ENCODE measurements around the gene KCNH8. TPM values are rescaled to one million over a fixed set of nuclear protein-coding genes. Genes with fewer than 3 reads are reported as not detected.
"Not testable (repeated sequence)": the region's sequence is repeated elsewhere in the genome, so short reads cannot be mapped to it uniquely, and the experiment has no call there.

The KCNH8 gene
- total RNA-seq: 0.05 TPM
- long read RNA-seq: 0 reads

GRCh38 chr3:19147905-19148767, at the start of gene KCNH8:
Gene KCNH8, plus strand, starts transcription at chr3:19148510. Its CDS starts 210 bp downstream, at chr3:19148720.
- ATAC-seq (peak; percentile 41), DNase-seq (peak; percentile 29)
- intact Hi-C loops (cut with micrococcal nuclease): no loop called here

GRCh38 chr3:19102654-19103290, 45.5 kb upstream of the KCNH8 start:
- ATAC-seq; DNase-seq; intact Hi-C loops (cut with micrococcal nuclease): not testable (repeated sequence)

GRCh38 chr3:19103510-19103909, 44.8 kb upstream of the KCNH8 start:
- ATAC-seq: no peak
- no peak for DNase-seq
- intact Hi-C loops (cut with micrococcal nuclease): no loop called here

GRCh38 chr3:19104459-19104858, 43.9 kb upstream of the KCNH8 start:
- no peak for ATAC-seq
- no peak for DNase-seq
- intact Hi-C loops (cut with micrococcal nuclease): no loop called here

- DNase-seq (no peak), ATAC-seq (no peak)
- intact Hi-C loops (cut with micrococcal nuclease): no loop called here
Observed at GRCh38 chr3:19105826-19106225, 42.5 kb upstream of the KCNH8 start.

- DNase-seq (peak; percentile 15), ATAC-seq (no peak)
- intact Hi-C loops (cut with micrococcal nuclease): no loop called here
Observed at GRCh38 chr3:19106307-19106706, 42.0 kb upstream of the KCNH8 start.

GRCh38 chr3:19107719-19108118, 40.6 kb upstream of the KCNH8 start:
- ATAC-seq: no peak
- DNase-seq: no peak
- intact Hi-C loops (cut with micrococcal nuclease): no loop called here

- intact Hi-C loops (cut with micrococcal nuclease): no loop called here
- no peak for DNase-seq
- no peak for ATAC-seq
Observed at GRCh38 chr3:19110335-19110895, 37.9 kb upstream of the KCNH8 start.

GRCh38 chr3:19114461-19114860, 33.8 kb upstream of the KCNH8 start:
- intact Hi-C loops (cut with micrococcal nuclease): no loop called here
- ATAC-seq (no peak), DNase-seq (no peak)

- DNase-seq (no peak), ATAC-seq (no peak)
- intact Hi-C loops (cut with micrococcal nuclease): no loop called here
Observed at GRCh38 chr3:19116239-19116638, 32.1 kb upstream of the KCNH8 start.

- no peak for DNase-seq
- intact Hi-C loops (cut with micrococcal nuclease): no loop called here
- ATAC-seq: no peak
Observed at GRCh38 chr3:19124752-19125151, 23.6 kb upstream of the KCNH8 start.

GRCh38 chr3:19139863-19140262, 8.4 kb upstream of the KCNH8 start:
- intact Hi-C loops (cut with micrococcal nuclease): no loop called here
- ATAC-seq (no peak), DNase-seq (no peak)

- DNase-seq (peak; percentile 67), ATAC-seq (peak; percentile 88)
- intact Hi-C loops (cut with micrococcal nuclease): no loop called here
Observed at GRCh38 chr3:19146685-19147650, 1.3 kb upstream of the KCNH8 start.

- ATAC-seq (no peak), DNase-seq (no peak)
- intact Hi-C loops (cut with micrococcal nuclease): no loop called here
Observed at GRCh38 chr3:19148768-19149091, 420 bp downstream of the KCNH8 start.

GRCh38 chr3:19149368-19149767, 1.1 kb downstream of the KCNH8 start:
- intact Hi-C loops (cut with micrococcal nuclease): no loop called here
- no peak for ATAC-seq
- no peak for DNase-seq

GRCh38 chr3:19151171-19151570, 2.9 kb downstream of the KCNH8 start:
- DNase-seq: no peak
- ATAC-seq: no peak
- intact Hi-C loops (cut with micrococcal nuclease): no loop called here

- ATAC-seq (no peak), DNase-seq (no peak)
- intact Hi-C loops (cut with micrococcal nuclease): no loop called here
Observed at GRCh38 chr3:19154693-19155250, 6.5 kb downstream of the KCNH8 start.

GRCh38 chr3:19155375-19155774, 7.1 kb downstream of the KCNH8 start:
- ATAC-seq (no peak), DNase-seq (no peak)
- intact Hi-C loops (cut with micrococcal nuclease): no loop called here

- no peak for ATAC-seq
- intact Hi-C loops (cut with micrococcal nuclease): no loop called here
- DNase-seq: no peak
Observed at GRCh38 chr3:19159966-19160635, 11.8 kb downstream of the KCNH8 start.
